Right lobe of liver (tissue), 6 donors: Measurements from ENCODE around the gene DRC1. TPM values are rescaled to one million over a fixed set of nuclear protein-coding genes. Genes with fewer than 3 reads are reported as not detected.

Experiments
- ATAC-seq, 4 donors: fragments of 200-7000 bp; cut with Tn5 transposase; one replicate each; pipeline ENCODE4 v1.9.1; 2020; ENCODE audit warnings: mild to moderate bottlenecking in 4 of 4, moderate library complexity in 4 of 4
- DNase-seq, 3 donors: peaks; one replicate each; pipeline ENCODE4 v3.0.0-alpha.2; 2020
- H3K27ac ChIP-seq, 3 donors: fragments of 200-600 bp; one replicate each; pipeline ENCODE4 v1.8.0; 2022
- H3K27me3 ChIP-seq, 2 donors: fragments of 200-600 bp; one replicate each; pipeline ENCODE4 v1.8.0; 2022
- H3K36me3 ChIP-seq, 4 donors: fragments of 200-600 bp; sonication (generic) in 1 of 4; one replicate each; pipeline versions ENCODE4 v1.5.1 to v1.8.0; 2017 to 2022; ENCODE audit warnings: control low read depth in 1 of 4
- H3K4me1 ChIP-seq, 4 donors: fragments of 200-600 bp; sonication (generic) in 1 of 4; one replicate each; pipeline versions ENCODE4 v1.5.1 to v1.8.0; 2017 to 2022; ENCODE audit warnings: control low read depth in 1 of 4
- H3K4me3 ChIP-seq, 3 donors: fragments of 200-600 bp; one replicate each; pipeline ENCODE4 v1.8.0; 2022
- H3K9me3 ChIP-seq, 4 donors: fragments of 200-600 bp; sonication (generic) in 1 of 4; one replicate each; pipeline versions ENCODE4 v1.5.1 to v1.8.0; 2017 to 2022; ENCODE audit warnings: control low read depth in 1 of 4
- POLR2A ChIP-seq: fragments of 450-650 bp; IDR thresholded peaks from one replicate; pipeline ENCODE4 v1.6.1; 2017; ENCODE audit warnings: antibody characterized with exemption, mild to moderate bottlenecking
- WGBS: methylation state at CpG from one replicate; pipeline ENCODE4 v1.1.6; 2018; ENCODE audit warnings: low coverage, low lambda C conversion rate; ENCODE audit not compliant: insufficient coverage; ENCODE audit errors: missing lambda C conversion rate; 5-methylcytosine and 5-hydroxymethylcytosine counted together
- intact Hi-C, 2 donors: fragments of 100-400 bp; cut with DNase I; formaldehyde crosslinking; loops; one replicate each; pipeline versions ENCODE4 v1.11.2 to v1.14.1; 2022
- total RNA-seq, 6 experiments: library from RNA; depleted of rRNA in 2 of 6; stranded (reverse); fragments of >200 nt in 2 of 6; fragmentation: NEBNext Ultra II Directional in 3 of 6; extraction: Animal tissue kit (Norgen Biotek cat#: 25700) in 3 of 6; gene quantifications; one replicate each; pipeline versions ENCODE4 v1.1.0 to v1.2.4, GENCODE V29; 2016 to 2023
- TF ChIP-seq, protein P1 (sequence below), 4 donors: fragments of 200-600 bp in 3 of 4; fragments of 450-650 bp in 1 of 4; IDR thresholded peaks; one replicate each; pipeline versions ENCODE4 v1.5.1 to v1.8.0; 2016 to 2022; ENCODE audit warnings: antibody characterized with exemption in 4 of 4, mild to moderate bottlenecking in 2 of 4
- donor health status: DM: no; HTN: yes; CAD: no.
- donor health status: DM: no; HTN: no; CAD: no.
- donor health status: DM: no; HTN: no; CAD: no.
- donor health status: DM: no; HTN: yes; CAD: no.
- donor health status: DM: no; HTN: yes; CAD: no.

The DRC1 gene
- total RNA-seq, 6 experiments from 2014 or later = 0.31 TPM; not detected in 4

- Histone ChIP-seq H3K27ac (no peak overlapping the region), H3K4me1 (peaks cover 0 to 12% (median 5%) of the 10 kb centered on the region in 4 donors), H3K9me3 (no peaks in the 10 kb centered on the region), H3K36me3 (no peaks in the 10 kb centered on the region), H3K27me3 (no peaks in the 10 kb centered on the region), H3K4me3 (no peak overlapping the region)
- WGBS = 100% methylated on average over 1 of the region's 4 CpGs
- ATAC-seq (no peak), DNase-seq (peak in 1 of 3 donors; percentile 11)
- intact Hi-C loops = no loop called here
- TF ChIP-seq, protein P1, sequence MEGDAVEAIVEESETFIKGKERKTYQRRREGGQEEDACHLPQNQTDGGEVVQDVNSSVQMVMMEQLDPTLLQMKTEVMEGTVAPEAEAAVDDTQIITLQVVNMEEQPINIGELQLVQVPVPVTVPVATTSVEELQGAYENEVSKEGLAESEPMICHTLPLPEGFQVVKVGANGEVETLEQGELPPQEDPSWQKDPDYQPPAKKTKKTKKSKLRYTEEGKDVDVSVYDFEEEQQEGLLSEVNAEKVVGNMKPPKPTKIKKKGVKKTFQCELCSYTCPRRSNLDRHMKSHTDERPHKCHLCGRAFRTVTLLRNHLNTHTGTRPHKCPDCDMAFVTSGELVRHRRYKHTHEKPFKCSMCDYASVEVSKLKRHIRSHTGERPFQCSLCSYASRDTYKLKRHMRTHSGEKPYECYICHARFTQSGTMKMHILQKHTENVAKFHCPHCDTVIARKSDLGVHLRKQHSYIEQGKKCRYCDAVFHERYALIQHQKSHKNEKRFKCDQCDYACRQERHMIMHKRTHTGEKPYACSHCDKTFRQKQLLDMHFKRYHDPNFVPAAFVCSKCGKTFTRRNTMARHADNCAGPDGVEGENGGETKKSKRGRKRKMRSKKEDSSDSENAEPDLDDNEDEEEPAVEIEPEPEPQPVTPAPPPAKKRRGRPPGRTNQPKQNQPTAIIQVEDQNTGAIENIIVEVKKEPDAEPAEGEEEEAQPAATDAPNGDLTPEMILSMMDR (IDR thresholded peaks at IDR 0.05) = no peak
- no peak for TF ChIP-seq POLR2A
These were observed 92.5 kb downstream of the DRC1 start for GRCh38 chr2:26494199-26494598.

- intact Hi-C loops = no loop called here
- peaks cover 0 to 12% (median 5%) of the 10 kb centered on the region in 4 donors for H3K4me1 ChIP-seq
- 50% methylated on average over 1 of the region's 8 CpGs for WGBS
- TF ChIP-seq POLR2A = no peak
- TF ChIP-seq, protein P1 (IDR thresholded peaks at IDR 0.05) = no peak
- H3K9me3 ChIP-seq = no peaks in the 10 kb centered on the region
- H3K27ac ChIP-seq = no peak overlapping the region
- no peaks in the 10 kb centered on the region for H3K27me3 ChIP-seq
- H3K36me3 ChIP-seq = no peaks in the 10 kb centered on the region
- no peak for ATAC-seq
- peak in 1 of 3 donors; percentile 32 for DNase-seq
- H3K4me3 ChIP-seq = no peak overlapping the region
These were observed 93.2 kb downstream of the DRC1 start for GRCh38 chr2:26494891-26495290.

- Histone ChIP-seq H3K4me1 (peaks cover 0 to 12% (median 5%) of the 10 kb centered on the region in 4 donors), H3K27me3 (no peaks in the 10 kb centered on the region), H3K36me3 (no peaks in the 10 kb centered on the region), H3K27ac (no peak overlapping the region), H3K4me3 (no peak overlapping the region), H3K9me3 (no peaks in the 10 kb centered on the region)
- 75% methylated on average over 8 of the region's 8 CpGs for WGBS
- no peak for ATAC-seq
- intact Hi-C loops = no loop called here
- peak in 1 of 3 donors; percentile 7 for DNase-seq
- TF ChIP-seq, protein P1 (IDR thresholded peaks at IDR 0.05) = no peak
- no peak for TF ChIP-seq POLR2A
These were observed 94.1 kb downstream of the DRC1 start for GRCh38 chr2:26495705-26496297.

DNA sequence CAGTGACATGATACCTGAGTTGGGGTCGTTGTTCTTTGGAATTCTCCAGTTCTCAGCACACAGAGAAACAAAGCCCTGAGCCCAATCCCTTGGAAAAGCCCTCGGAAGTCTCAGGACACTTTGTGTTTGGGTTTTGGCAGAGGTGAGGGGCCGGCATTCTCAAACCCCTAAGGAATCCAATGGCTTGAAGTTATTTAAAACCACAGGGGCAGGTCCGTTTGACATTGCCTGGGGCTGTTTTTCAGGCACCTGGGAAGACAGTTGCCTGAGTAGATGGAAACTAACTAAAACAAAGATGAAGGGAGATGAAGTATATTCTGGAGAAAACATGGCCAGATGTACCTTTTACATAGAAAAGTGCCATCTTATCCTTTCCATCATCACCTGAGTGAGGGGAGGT is 98.7 kb downstream of the DRC1 start:
- no peaks in the 10 kb centered on the region for H3K27me3 ChIP-seq
- intact Hi-C loops = no loop called here
- H3K27ac ChIP-seq = no peak overlapping the region
- TF ChIP-seq, protein P1 (IDR thresholded peaks at IDR 0.05) = no peak
- no peak for TF ChIP-seq POLR2A
- DNase-seq = no peak
- no peak overlapping the region for H3K4me3 ChIP-seq
- no peak for ATAC-seq
- H3K36me3 ChIP-seq = no peaks in the 10 kb centered on the region
- no peaks in the 10 kb centered on the region for H3K9me3 ChIP-seq
- peaks cover 0 to 6% (median 0%) of the 10 kb centered on the region in 4 donors for H3K4me1 ChIP-seq
- WGBS = 62% methylated on average over 4 of the region's 4 CpGs
